OCI-LY1 (cell line): Measurements from ENCODE around the gene CEP85L.

Experiments used
- H2AFZ ChIP-seq: fragments of 200-600 bp; sonication (generic), shearing (Covaris generic); 2 replicates; pipeline ENCODE4 v1.6.0; 2014; ENCODE audit warnings: antibody characterized with exemption, mild to moderate bottlenecking, low read length
- H3F3A ChIP-seq: fragments of 200-600 bp; sonication (generic), shearing (Covaris generic); 2 replicates; pipeline ENCODE4 v1.6.0; 2014; ENCODE audit warnings: mild to moderate bottlenecking, antibody characterized with exemption, low read length, moderate library complexity; ENCODE audit not compliant: insufficient read depth
- H3K27ac ChIP-seq: fragments of 200-600 bp; sonication (generic); 2 replicates; pipeline ENCODE4 v1.5.1; 2014; ENCODE audit warnings: low read length, mixed run types, mild to moderate bottlenecking, low read depth; ENCODE audit not compliant: poor library complexity, severe bottlenecking
- H3K27me3 ChIP-seq: fragments of 200-600 bp; sonication (generic); 2 replicates; pipeline ENCODE4 v1.6.0; 2014; ENCODE audit warnings: antibody characterized with exemption, mild to moderate bottlenecking, low read length, moderate library complexity; ENCODE audit not compliant: insufficient read depth
- H3K36me3 ChIP-seq: fragments of 200-600 bp; sonication (generic); 2 replicates; pipeline ENCODE4 v1.6.1; 2014; ENCODE audit warnings: mild to moderate bottlenecking, antibody characterized with exemption, low read length, moderate library complexity, mixed read lengths; ENCODE audit not compliant: insufficient read depth
- H3K4me1 ChIP-seq: fragments of 200-600 bp; sonication (generic); 2 replicates; pipeline ENCODE4 v1.5.1; 2014; ENCODE audit warnings: mild to moderate bottlenecking, low read length, moderate library complexity; ENCODE audit not compliant: insufficient read depth, severe bottlenecking
- H3K4me2 ChIP-seq: fragments of 200-600 bp; sonication (generic), shearing (Covaris generic); 2 replicates; pipeline ENCODE4 v1.6.1; 2014; ENCODE audit warnings: low read length
- H3K4me3 ChIP-seq: fragments of 200-600 bp; sonication (generic); 2 replicates; pipeline ENCODE4 v1.5.1; 2014; ENCODE audit warnings: low read length, low read depth, mild to moderate bottlenecking, mixed read lengths; ENCODE audit not compliant: poor library complexity, severe bottlenecking
- H3K79me2 ChIP-seq: fragments of 200-600 bp; shearing (Covaris generic); 2 replicates; pipeline ENCODE4 v1.6.1; 2016; ENCODE audit warnings: mixed run types, low read length, mixed read lengths; ENCODE audit not compliant: insufficient read depth
- H3K9ac ChIP-seq: fragments of 200-600 bp; sonication (generic), shearing (Covaris generic); 2 replicates; pipeline ENCODE4 v1.6.1; 2014; ENCODE audit warnings: mild to moderate bottlenecking, low read length, mixed read lengths
- H3K9me2 ChIP-seq: fragments of 200-600 bp; sonication (generic), shearing (Covaris generic); 2 replicates; pipeline ENCODE4 v1.6.1; 2014; ENCODE audit warnings: low read depth, mild to moderate bottlenecking, low read length, mixed read lengths
- H3K9me3 ChIP-seq: fragments of 200-600 bp; shearing (Covaris generic); 2 replicates; pipeline ENCODE4 v1.6.1; 2014; ENCODE audit warnings: low read length, mixed read lengths
- H4K20me1 ChIP-seq: fragments of 200-600 bp; sonication (generic), shearing (Covaris generic); 2 replicates; pipeline ENCODE4 v1.6.0; 2016; ENCODE audit warnings: mild to moderate bottlenecking, low read length; ENCODE audit not compliant: insufficient read depth
- EZH2 ChIP-seq: fragments of 200-600 bp; sonication (generic), shearing (Covaris generic); IDR thresholded peaks from 2 replicates; pipeline ENCODE4 v1.8.0; 2017; ENCODE audit warnings: borderline replicate concordance, mixed run types, mild to moderate bottlenecking, antibody characterized with exemption, low read length, moderate library complexity, mixed read lengths
- TF ChIP-seq, protein P1 (sequence below): fragments of 200-600 bp; sonication (generic), shearing (Covaris generic); IDR thresholded peaks from 2 replicates; pipeline ENCODE4 v1.5.1; 2017; ENCODE audit warnings: mild to moderate bottlenecking, antibody characterized with exemption, low read length, moderate library complexity, mixed read lengths

The CEP85L gene

GRCh38 chr6:118586746-118587485 lies 64.5 kb downstream of the CEP85L start:
- H3K36me3 ChIP-seq = no peaks in the 10 kb centered on the region
- H3K9ac ChIP-seq = no peak overlapping the region
- H3K4me2 ChIP-seq = no peak overlapping the region
- no peaks in the 10 kb centered on the region for H3K79me2 ChIP-seq
- H3K9me3 ChIP-seq = 0 out of 2 replicates have a peak, but pooled peaks cover 3% of the 10 kb centered on the region
- H3K27ac ChIP-seq = no peak overlapping the region
- no peaks in the 10 kb centered on the region for H3K9me2 ChIP-seq
- H3F3A ChIP-seq = no peaks in the 10 kb centered on the region
- no peaks in the 10 kb centered on the region for H4K20me1 ChIP-seq
- H3K27me3 ChIP-seq = no peaks in the 10 kb centered on the region
- H3K4me3 ChIP-seq = no peak overlapping the region
- TF ChIP-seq EZH2 = no peak
- TF ChIP-seq, protein P1, sequence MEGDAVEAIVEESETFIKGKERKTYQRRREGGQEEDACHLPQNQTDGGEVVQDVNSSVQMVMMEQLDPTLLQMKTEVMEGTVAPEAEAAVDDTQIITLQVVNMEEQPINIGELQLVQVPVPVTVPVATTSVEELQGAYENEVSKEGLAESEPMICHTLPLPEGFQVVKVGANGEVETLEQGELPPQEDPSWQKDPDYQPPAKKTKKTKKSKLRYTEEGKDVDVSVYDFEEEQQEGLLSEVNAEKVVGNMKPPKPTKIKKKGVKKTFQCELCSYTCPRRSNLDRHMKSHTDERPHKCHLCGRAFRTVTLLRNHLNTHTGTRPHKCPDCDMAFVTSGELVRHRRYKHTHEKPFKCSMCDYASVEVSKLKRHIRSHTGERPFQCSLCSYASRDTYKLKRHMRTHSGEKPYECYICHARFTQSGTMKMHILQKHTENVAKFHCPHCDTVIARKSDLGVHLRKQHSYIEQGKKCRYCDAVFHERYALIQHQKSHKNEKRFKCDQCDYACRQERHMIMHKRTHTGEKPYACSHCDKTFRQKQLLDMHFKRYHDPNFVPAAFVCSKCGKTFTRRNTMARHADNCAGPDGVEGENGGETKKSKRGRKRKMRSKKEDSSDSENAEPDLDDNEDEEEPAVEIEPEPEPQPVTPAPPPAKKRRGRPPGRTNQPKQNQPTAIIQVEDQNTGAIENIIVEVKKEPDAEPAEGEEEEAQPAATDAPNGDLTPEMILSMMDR = no peak
- no peak overlapping the region for H2AFZ ChIP-seq
- no peaks in the 10 kb centered on the region for H3K4me1 ChIP-seq

- Histone ChIP-seq H3K79me2 (no peaks in the 10 kb centered on the region), H3K27ac (no peak overlapping the region), H3K4me2 (no peak overlapping the region), H3K4me3 (no peak overlapping the region), H4K20me1 (no peaks in the 10 kb centered on the region), H3K36me3 (no peaks in the 10 kb centered on the region), H2AFZ (no peak overlapping the region), H3F3A (no peaks in the 10 kb centered on the region), H3K9ac (no peak overlapping the region), H3K9me2 (no peaks in the 10 kb centered on the region), H3K27me3 (no peaks in the 10 kb centered on the region), H3K4me1 (no peaks in the 10 kb centered on the region), H3K9me3 (no peaks in the 10 kb centered on the region)
- no peak for TF ChIP-seq EZH2
- TF ChIP-seq, protein P1 = no peak
Observed at GRCh38 chr6:118584911-118585310, 66.5 kb downstream of the CEP85L start.

- Histone ChIP-seq H3K79me2 (no peaks in the 10 kb centered on the region), H3K9ac (no peak overlapping the region), H3K9me3 (0 out of 2 replicates have a peak, but pooled peaks cover 5% of the 10 kb centered on the region), H3K4me2 (no peak overlapping the region), H3K36me3 (no peaks in the 10 kb centered on the region), H3K4me3 (no peak overlapping the region), H4K20me1 (no peaks in the 10 kb centered on the region), H2AFZ (no peak overlapping the region), H3F3A (no peaks in the 10 kb centered on the region), H3K4me1 (no peaks in the 10 kb centered on the region), H3K27ac (no peak overlapping the region), H3K9me2 (no peaks in the 10 kb centered on the region), H3K27me3 (no peaks in the 10 kb centered on the region)
- TF ChIP-seq, protein P1 = no peak
- TF ChIP-seq EZH2 = no peak
Observed at GRCh38 chr6:118581489-118581959, 69.9 kb downstream of the CEP85L start.
